Hematopoietic multipotent progenitor cell treated with erythropoietin and hydrocortisone succinate and interleukin-3 and kit ligand, for 6 days (in vitro differentiated cells): Measurements from ENCODE around the gene THOC2.

Experiments used
- DNase-seq: peaks from one replicate; pipeline ENCODE4 v3.0.0-alpha.2; 2015

The THOC2 gene

GRCh38 chrX:123562342-123563146, 170.3 kb downstream of the THOC2 start:
- DNase-seq = no peak

GRCh38 chrX:123561439-123562215, 171.2 kb downstream of the THOC2 start:
- DNase-seq = no peak

- DNase-seq = no peak
These were observed 182.0 kb downstream of the THOC2 start for GRCh38 chrX:123550829-123551228.
